A172 (cell line): ENCODE results near the gene HOXD8. TPM values are rescaled to one million over a fixed set of nuclear protein-coding genes. Genes with fewer than 3 reads are reported as not detected.

Experiments
- DNase-seq: peaks from one replicate; pipeline ENCODE4 v3.0.0-alpha.2; 2015; ENCODE audit warnings: low spot score
- total RNA-seq: library from RNA; depleted of rRNA; stranded (reverse); fragments of >200 nt; shearing (Covaris generic); gene quantifications from 2 replicates; pipeline ENCODE4 v1.2.3, GENCODE V29; 2014

Gene HOXD8
- total RNA-seq, 1 experiment from 2014 or later: 20.4 TPM

GRCh38 chr2:176090862-176091261 lies 38.6 kb upstream of the HOXD8 start:
- no peak for DNase-seq

DNA sequence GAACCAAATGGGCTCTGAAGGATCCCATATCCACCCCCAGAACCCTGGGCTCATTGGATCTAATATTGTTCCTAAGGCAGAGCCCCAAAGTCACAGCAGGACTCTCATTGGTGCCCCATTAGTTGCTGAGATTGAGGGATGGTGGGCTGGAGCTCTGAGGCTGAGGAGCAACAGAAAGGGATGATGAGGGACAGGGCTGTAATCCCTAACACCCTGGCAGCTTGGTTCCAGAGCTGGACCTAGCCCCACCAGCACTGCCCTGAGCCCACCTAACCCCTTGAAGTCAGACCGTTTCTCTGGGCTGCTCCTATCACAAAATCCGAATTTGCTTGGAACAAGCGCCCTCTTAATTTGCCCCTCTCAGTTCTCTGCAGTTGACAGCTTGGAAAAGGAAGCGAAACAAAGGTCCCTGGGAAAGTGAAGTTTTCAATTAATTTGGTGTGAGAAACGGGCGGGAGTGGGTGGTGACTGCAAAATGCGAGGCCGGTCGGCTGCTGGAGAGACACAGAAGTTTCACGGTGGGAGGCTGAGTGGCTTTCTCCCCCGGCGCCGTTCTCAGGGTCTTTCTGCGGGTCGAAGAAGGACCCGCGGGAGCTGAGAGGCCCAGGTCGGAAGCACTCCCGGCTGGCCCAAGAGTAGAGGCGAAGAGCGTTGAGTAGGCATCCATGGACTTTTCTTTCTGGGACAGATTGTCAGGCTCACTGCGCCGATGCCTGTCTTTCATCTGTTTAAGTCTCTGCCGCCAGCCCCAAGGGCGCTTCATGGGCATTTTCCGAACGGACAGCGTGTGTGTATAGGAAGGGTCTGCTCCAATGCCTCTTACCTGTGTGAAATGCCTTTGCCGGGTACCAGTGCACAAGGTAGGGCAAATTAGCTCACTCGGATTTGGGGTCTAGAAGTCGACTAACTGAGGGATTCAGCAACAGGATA lies 37.9 kb upstream of the HOXD8 start:
- DNase-seq: no peak

GRCh38 chr2:176092270-176093144 lies 37.0 kb upstream of the HOXD8 start, which contains the start of gene HOXD13:
Gene HOXD13 (plus strand): TSS chr2:176092721. CDS start chr2:176092891, 170 bp downstream.
- DNase-seq: no peak

DNA sequence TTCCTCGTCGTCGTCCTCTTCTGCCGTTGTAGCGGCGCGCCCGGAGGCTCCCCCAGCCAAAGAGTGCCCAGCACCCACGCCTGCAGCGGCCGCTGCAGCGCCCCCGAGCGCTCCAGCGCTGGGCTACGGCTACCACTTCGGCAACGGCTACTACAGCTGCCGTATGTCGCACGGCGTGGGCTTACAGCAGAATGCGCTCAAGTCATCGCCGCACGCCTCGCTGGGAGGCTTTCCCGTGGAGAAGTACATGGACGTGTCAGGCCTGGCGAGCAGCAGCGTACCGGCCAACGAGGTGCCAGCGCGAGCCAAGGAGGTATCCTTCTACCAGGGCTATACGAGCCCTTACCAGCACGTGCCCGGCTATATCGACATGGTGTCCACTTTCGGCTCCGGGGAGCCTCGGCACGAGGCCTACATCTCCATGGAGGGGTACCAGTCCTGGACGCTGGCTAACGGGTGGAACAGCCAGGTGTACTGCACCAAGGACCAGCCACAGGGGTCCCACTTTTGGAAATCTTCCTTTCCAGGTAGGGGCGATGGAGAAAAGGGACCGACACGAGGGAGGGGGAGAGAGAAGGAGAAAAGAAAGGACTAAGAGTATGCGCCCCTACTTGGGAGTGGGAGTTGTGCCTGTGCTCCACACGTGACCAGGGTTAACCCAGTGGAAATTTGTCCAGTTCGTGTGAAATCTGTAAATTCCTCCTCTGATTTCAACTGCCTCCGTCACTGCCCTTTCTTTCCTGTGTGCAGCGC lies 36.2 kb upstream of the HOXD8 start:
- DNase-seq: no peak

DNA sequence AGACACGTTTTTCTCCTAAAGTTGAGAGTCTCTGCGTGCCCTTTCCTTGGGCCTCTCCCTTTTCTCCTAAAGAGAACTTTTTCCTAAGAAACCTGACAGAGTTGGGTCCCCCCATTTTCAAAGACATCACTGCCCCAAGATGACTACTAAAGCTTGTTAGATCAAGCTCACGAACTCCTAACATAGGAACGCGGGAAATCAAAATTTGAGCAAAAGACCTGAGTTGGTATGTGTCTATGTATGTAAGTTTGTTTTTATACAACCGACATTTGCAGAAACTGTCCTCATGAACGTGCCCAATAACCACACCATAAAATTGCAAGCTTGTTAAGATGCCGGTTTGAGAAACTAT lies 35.6 kb upstream of the HOXD8 start:
- no peak for DNase-seq

DNA sequence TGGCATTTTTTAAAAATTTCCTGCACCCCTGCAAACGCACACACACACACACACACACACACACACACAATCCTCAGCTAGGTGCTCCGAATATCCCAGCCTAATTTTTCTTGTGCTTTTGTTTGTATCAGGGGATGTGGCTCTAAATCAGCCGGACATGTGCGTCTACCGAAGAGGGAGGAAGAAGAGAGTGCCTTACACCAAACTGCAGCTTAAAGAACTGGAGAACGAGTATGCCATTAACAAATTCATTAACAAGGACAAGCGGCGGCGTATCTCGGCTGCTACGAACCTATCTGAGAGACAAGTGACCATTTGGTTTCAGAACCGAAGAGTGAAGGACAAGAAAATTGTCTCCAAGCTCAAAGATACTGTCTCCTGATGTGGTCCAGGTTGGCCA lies 35.2 kb upstream of the HOXD8 start:
- no peak for DNase-seq

DNA sequence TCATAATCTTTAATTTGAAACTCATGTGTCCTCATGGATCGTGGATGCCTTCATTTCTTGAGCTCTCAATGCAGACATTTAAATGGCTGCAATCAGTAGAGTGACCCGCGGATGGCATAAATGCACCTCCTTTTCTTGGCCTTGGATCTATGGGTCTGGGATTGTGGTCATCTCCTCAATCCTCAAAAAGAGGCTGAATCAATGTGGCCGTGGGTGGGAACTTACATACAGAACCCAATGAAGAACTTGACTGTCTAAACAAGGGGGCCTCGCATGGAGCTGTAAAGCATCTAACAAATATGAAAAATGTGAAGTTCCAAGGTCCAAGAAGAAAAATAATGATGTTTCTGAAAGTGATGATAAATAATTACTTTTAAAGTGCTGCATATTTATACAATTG lies 34.1 kb upstream of the HOXD8 start:
- DNase-seq: no peak

DNA sequence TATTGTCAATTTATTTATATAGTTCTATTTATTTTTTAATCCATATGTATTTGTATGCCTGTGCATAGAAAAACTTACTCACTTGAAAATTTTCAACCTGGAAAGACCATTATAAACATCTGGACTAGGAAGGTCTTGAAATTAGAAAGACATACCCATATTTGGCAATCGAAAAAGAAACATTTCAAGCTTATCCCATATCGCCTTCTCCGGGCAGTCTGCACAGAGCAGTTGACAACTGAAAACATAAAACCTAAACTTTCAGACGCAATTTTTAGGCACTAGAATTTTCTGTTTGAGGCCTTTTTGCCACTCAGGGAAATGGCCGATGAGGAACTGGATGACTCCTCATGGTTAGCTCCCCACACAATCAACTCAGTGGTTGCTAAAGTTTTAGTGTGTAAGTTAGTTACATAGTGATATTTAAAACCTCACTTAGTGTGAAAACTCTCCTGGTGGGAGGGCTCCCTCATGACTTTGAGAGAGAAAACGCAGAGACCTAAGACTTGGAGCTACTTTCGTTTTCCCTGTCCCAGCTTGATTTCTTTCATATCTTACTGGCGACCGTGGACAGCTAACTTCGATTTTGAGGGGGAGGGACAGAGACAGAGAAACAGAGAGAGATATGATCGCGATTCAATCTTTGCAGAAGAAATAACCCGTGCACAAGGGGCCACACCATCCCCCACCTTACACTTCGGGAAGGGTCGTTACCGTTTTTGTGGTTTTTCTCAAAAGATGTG lies 33.1 kb upstream of the HOXD8 start:
- peak; percentile 49 for DNase-seq

DNA sequence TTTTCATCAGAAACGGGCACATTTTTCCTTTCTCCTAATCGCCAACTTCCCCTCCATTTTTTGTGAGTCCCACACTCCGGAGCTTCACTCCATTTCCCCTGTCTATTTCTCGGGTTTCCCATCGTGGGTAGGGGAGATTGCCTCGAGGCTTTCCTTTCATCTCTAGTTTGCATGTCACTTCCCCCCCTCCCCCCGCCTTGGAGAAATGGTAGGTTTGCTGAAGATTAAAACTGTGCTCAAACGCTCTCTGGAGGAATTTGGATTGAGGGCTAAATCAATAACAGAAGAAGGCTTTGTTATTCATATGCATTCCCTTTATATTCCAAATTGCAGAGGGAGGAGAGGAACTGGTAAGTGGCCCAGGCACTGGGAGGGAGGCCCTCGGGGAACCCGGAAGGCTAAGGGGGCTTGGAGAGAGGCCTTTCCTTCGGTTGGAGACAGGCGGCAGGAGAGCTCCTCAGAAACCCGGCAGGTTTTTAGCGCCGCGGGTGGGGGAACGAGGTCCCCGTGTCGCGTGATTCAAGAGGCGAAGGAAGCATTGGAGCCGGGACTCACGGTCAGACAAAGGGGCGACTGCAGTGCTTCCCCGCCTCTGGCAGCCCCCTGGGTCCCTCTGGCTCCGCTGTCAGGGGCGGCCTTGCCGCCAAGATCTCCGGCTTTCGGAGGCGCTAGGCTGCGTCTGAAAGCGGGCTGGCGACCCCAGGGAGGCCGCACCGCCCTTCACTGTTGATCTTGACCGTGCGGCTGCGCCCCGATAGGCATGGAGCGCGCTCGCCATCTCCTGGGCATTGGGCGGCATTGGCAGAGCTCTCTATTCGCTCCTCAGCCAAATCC lies 32.3 kb upstream of the HOXD8 start:
- peak; percentile 83 for DNase-seq

DNA sequence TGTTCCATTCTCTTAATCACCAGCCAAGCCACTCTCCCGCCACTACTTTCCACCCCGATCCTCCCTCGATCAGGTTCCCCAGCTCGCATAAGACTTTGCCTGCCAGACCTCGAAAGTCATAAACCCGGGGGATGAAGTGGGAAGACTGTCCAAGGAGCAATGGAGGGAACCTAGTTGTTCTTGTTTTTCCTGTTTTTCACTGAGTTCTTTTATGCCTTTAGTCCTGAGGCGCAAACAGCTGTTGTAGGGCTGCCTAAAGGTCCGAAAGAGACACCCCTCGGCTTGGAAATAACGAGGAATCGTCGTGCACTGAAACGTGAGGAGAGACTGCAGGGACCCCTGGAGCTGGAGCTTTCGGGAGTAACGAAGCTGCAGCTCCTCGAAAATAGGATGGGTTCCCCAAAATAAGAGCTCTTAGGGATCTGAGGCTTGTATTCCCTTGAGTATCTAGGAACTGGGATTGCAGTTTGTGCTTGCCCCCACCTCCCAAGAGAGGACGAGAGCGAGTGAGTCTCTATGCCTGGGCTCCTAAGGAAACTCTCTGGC lies 31.6 kb upstream of the HOXD8 start:
- DNase-seq: no peak

GRCh38 chr2:176098366-176099158 lies 30.9 kb upstream of the HOXD8 start:
- DNase-seq: no peak

DNA sequence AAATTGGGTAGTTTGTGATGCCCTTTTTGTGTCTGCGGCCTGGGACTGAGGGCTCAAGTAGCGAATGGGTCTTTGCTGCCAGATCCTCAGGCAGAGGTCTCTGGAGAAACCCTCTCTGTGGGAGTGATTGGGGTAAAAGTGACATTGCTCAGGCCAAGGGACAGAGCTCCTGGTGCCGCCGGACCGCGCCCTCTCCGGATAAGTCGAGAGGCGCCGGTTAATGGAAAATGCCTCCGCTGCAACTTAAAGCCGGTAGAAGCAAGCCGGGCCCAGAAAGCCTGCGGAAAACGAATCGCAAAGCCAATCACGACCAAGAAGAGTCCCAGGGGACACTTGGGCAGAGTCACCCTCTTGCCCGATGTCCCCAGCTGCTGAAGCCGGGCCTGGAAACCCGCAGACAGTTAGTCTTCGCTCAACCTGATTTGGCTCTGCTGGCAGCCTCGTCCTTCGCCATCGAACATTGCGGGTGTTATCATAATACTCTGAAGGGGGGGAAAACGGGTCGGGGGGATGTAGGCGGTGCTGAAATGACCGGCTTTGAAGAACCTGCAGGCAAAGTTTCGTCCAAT lies 30.3 kb upstream of the HOXD8 start:
- DNase-seq: no peak

DNA sequence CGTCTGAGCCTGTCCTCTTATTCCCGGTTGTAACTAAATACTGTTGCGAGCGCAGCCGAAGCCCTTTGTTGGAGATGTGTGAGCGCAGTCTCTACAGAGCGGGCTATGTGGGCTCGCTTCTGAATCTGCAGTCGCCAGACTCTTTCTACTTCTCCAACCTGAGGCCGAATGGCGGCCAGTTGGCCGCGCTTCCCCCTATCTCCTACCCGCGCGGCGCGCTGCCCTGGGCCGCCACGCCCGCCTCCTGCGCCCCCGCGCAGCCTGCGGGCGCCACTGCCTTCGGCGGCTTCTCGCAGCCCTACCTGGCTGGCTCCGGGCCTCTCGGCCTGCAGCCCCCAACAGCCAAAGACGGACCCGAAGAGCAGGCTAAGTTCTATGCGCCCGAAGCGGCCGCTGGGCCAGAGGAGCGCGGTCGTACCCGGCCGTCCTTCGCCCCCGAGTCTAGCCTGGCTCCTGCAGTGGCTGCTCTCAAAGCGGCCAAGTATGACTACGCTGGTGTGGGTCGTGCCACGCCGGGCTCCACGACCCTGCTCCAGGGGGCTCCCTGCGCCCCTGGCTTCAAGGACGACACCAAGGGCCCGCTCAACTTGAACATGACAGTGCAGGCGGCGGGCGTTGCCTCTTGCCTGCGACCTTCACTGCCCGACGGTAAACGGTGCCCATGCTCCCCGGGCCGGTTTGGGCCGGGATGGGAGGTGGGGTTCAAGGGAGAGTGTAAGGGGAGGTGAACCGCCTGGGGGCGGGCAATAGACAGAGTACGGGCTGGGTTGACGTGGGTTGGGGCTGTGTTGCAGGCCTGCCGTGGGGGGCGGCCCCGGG lies 29.6 kb upstream of the HOXD8 start, which contains the start of gene HOXD12:
TSS of gene HOXD12 (plus strand) at position 68 of the 819 bp plus-strand sequence. CDS start at position 75, 7 bp downstream.
- no peak for DNase-seq

DNA sequence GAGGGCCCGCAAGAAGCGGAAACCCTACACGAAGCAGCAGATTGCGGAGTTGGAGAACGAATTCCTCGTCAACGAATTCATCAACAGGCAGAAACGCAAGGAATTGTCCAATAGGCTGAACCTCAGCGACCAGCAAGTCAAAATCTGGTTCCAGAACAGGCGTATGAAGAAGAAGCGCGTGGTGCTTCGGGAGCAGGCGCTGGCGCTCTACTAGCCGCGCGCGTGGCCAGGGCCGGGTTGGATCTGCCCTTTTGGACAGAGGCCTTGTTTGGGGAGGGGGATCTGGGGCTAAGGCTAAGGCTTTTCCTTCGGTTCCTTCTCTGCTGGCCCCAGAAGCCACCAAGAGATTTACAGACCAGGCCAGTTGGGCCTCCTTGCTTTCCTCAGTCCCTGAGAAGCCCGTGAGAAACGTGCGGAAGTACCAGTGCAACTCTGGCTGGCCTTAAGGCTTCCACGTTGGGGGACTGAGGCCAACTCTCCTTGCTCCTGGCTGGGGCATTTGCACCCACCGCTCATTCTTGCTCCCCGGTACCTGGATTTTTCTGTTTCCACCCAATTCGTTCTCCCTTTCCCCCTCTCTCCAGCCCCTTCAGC lies 28.9 kb upstream of the HOXD8 start:
- DNase-seq: no peak

DNA sequence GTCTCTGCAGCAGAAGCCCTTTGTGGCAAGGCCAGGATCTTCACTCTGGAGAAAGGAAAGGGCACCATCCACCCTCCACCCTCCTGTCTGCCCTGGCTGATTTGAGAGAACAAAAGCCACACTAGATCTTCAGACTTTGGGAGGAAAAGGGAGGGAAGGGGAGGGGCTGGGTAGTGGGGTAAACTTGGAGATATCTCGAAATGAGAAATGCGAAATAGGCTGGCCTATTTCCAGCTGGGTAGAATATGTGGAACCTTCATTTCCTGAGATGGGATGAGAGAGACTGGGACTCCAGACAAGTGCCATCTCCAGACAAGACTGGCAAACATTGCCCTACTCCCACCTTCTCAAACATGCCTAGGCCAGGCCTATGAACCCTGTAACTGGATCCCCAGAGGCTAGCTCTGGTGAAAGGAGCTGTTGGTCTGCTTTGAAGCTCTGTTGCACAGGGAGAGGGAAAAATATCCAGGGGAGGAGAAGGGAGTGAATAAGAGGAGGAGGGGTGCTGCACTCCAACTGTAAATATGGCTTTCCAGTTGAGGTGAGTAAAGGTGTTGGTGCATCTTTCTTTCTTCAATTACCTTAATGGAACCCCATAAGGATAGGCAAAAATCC lies 28.2 kb upstream of the HOXD8 start:
- DNase-seq: no peak

GRCh38 chr2:176101842-176102241 lies 27.7 kb upstream of the HOXD8 start:
- no peak for DNase-seq

DNA sequence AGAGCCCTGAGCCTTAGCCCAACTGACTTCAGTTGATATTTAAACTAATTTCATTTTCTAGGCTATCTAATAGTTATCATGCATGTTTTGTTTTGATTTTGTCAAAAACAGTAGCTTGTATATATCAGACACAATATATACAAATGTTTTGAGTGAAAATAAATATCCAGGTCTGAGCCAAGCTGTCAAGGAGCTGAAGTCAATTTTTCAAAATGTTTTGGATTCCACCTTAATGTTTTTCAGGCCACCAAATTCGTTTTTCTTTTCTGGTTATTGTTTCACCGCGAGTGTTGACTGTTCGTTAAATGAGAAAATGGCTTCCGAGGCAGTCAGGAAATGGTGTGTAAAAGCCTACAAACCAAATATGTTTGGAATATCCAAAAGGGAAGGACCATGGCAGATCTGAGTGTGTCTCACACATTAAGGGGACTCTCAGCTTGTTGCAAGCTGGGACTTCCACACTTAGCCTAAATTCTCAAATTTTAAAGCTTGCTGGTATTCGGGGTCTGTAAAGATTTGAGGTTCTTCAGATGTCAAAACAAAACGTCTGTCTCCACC lies 27.1 kb upstream of the HOXD8 start:
- DNase-seq: no peak
